Natural killer cell (primary cell): ENCODE results near the gene CMSS1. TPM values are rescaled to one million over a fixed set of nuclear protein-coding genes. Genes with fewer than 3 reads are reported as not detected.

Experiments
- ATAC-seq, 3 donors: fragments of 150-1000 bp in 2 of 3; fragments of 200-7000 bp in 1 of 3; cut with Tn5 transposase; 1 replicate in 1 of 3; 2 replicates in 2 of 3; pipeline ENCODE4 v1.10.0; 2021; ENCODE audit warnings: mild to moderate bottlenecking in 2 of 3, moderate library complexity in 2 of 3
- DNase-seq, 2 donors: peaks; one replicate each; pipeline versions ENCODE4 v3.0.0 to v3.0.0-alpha.2; 2013 to 2021; ENCODE audit warnings: mixed read lengths in 1 of 2
- H3K27ac ChIP-seq: one replicate; pipeline ENCODE4 v1.5.1; 2013; ENCODE audit warnings: mild to moderate bottlenecking, low read length
- H3K27me3 ChIP-seq: one replicate; pipeline ENCODE4 v1.6.1; 2013; ENCODE audit warnings: low read length; ENCODE audit not compliant: control insufficient read depth, insufficient read depth
- H3K36me3 ChIP-seq: one replicate; pipeline ENCODE4 v1.6.1; 2013; ENCODE audit warnings: low read length; ENCODE audit not compliant: control insufficient read depth, insufficient read depth
- H3K4me1 ChIP-seq: one replicate; pipeline ENCODE4 v1.6.1; 2013; ENCODE audit warnings: low read length; ENCODE audit not compliant: control insufficient read depth, insufficient read depth
- H3K4me3 ChIP-seq: one replicate; pipeline ENCODE4 v1.5.1; 2013; ENCODE audit warnings: low read length
- H3K9me3 ChIP-seq: one replicate; pipeline ENCODE4 v1.6.1; 2013; ENCODE audit warnings: low read length; ENCODE audit not compliant: control insufficient read depth, insufficient read depth
- H3K27ac Mint-ChIP-seq, 2 donors: one replicate each; pipeline ENCODE4 v1.8.0; 2022; ENCODE audit warnings: mild to moderate bottlenecking in 2 of 2, mixed read lengths in 2 of 2, moderate library complexity in 1 of 2
- H3K27me3 Mint-ChIP-seq, 2 donors: one replicate each; pipeline ENCODE4 v1.8.0; 2022; ENCODE audit warnings: low read depth in 2 of 2, mixed read lengths in 2 of 2
- H3K36me3 Mint-ChIP-seq: one replicate; pipeline ENCODE4 v1.8.0; 2022; ENCODE audit warnings: mixed read lengths
- H3K4me1 Mint-ChIP-seq, 2 donors: one replicate each; pipeline ENCODE4 v1.8.0; 2022; ENCODE audit warnings: mixed read lengths in 2 of 2
- H3K4me3 Mint-ChIP-seq: one replicate; pipeline ENCODE4 v1.8.0; 2022; ENCODE audit warnings: mild to moderate bottlenecking, moderate library complexity, mixed read lengths
- H3K9me3 Mint-ChIP-seq, 2 donors: one replicate each; pipeline ENCODE4 v1.8.0; 2022; ENCODE audit warnings: mixed read lengths in 2 of 2
- WGBS: methylation state at CpG from one replicate; pipeline ENCODE4 v1.1.7; 2013; ENCODE audit warnings: missing lambda C conversion rate; ENCODE audit not compliant: insufficient coverage; 5-methylcytosine and 5-hydroxymethylcytosine counted together
- intact Hi-C: fragments of 100-400 bp; cut with micrococcal nuclease; formaldehyde crosslinking; loops from one replicate; pipeline ENCODE4 v1.14.2; 2022
- total RNA-seq, 4 donors: library from RNA; stranded (reverse); fragments of 120-200 nt in 1 of 4; gene quantifications; one replicate each; pipeline versions ENCODE4 v1.2.3 to v1.2.4, GENCODE V29; 2013 to 2022
- TF ChIP-seq, protein P1 (sequence below): fragments of 200-600 bp; IDR thresholded peaks from one replicate; pipeline ENCODE4 v1.8.0; 2022; ENCODE audit warnings: antibody characterized with exemption

The CMSS1 gene
- total RNA-seq, 3 donors from 2014 or later (not counting 1 experiment from before 2014, with no cell fraction given), result 7.8 to 12.7 (median 9.2) TPM

GRCh38 chr3:100088735-100089368 is 271.2 kb downstream of the CMSS1 start:
- peaks cover 12 to 14% of the 10 kb centered on the region in 2 donors for H3K4me1 Mint-ChIP-seq
- no peaks in the 10 kb centered on the region for H3K36me3 ChIP-seq
- H3K27me3 Mint-ChIP-seq, result peaks cover 0 to 2% of the 10 kb centered on the region in 2 donors
- no peaks in the 10 kb centered on the region for H3K36me3 Mint-ChIP-seq
- no peak for ATAC-seq
- no peaks in the 10 kb centered on the region for H3K9me3 Mint-ChIP-seq
- no peak overlapping the region for H3K27ac Mint-ChIP-seq
- no peaks in the 10 kb centered on the region for H3K9me3 ChIP-seq
- H3K4me3 ChIP-seq, result no peak overlapping the region
- H3K4me3 Mint-ChIP-seq, result no peak overlapping the region
- no CpG with 5 or more reads among the region's 2 CpGs for WGBS
- TF ChIP-seq, protein P1, sequence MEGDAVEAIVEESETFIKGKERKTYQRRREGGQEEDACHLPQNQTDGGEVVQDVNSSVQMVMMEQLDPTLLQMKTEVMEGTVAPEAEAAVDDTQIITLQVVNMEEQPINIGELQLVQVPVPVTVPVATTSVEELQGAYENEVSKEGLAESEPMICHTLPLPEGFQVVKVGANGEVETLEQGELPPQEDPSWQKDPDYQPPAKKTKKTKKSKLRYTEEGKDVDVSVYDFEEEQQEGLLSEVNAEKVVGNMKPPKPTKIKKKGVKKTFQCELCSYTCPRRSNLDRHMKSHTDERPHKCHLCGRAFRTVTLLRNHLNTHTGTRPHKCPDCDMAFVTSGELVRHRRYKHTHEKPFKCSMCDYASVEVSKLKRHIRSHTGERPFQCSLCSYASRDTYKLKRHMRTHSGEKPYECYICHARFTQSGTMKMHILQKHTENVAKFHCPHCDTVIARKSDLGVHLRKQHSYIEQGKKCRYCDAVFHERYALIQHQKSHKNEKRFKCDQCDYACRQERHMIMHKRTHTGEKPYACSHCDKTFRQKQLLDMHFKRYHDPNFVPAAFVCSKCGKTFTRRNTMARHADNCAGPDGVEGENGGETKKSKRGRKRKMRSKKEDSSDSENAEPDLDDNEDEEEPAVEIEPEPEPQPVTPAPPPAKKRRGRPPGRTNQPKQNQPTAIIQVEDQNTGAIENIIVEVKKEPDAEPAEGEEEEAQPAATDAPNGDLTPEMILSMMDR, result no peak
- intact Hi-C loops, result no loop called here
- H3K27ac ChIP-seq, result no peak overlapping the region
- no peaks in the 10 kb centered on the region for H3K27me3 ChIP-seq
- DNase-seq, result no peak
- H3K4me1 ChIP-seq, result no peaks in the 10 kb centered on the region

DNA sequence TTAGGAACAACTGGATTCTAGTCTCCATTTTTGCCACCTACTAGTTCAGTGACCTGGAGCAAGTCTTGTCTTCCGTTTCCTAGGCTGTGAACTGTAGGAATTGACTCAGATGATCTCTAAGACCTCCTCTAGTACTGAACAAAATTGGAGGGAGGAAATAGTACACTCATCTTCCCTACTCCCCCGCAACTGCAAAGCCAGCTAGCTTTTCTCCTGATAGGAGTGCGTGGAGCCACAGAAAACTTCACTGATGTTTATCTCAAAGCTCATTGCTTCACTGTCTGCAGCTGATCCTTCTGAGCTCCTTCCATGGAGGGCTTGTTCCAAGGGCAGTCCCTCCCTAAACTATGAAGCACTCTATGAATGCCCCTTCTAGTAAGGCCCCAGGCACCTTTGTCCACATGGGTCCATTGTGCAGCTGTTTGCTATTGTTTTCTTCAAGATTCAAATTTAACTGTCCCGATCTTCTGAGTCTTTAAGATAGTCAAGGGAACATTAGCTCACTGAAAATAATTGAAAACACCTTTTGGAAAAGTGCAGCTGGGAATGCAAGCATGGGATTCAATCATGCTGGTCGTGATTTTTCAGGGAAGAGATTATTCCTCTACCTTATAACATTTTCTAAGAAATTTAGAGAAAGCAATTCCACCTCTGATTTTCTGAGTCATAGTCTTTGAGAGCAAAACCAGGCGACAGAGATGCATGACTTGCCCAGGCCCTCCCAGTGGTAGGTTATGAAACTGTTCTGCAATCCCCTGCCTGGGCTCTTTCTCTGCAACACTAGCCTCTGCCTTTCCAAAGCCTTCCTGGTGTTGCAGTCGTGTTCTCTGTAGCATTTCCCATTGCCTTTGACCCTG is 272.4 kb downstream of the CMSS1 start:
- 83% methylated on average over 6 of the region's 7 CpGs for WGBS
- H3K36me3 ChIP-seq, result no peaks in the 10 kb centered on the region
- Mint-ChIP-seq H3K36me3 (no peaks in the 10 kb centered on the region), H3K4me3 (no peak overlapping the region), H3K4me1 (peaks cover 12 to 14% of the 10 kb centered on the region in 2 donors), H3K27ac (no peak overlapping the region), H3K9me3 (no peaks in the 10 kb centered on the region), H3K27me3 (peaks cover 0 to 2% of the 10 kb centered on the region in 2 donors)
- peak in 1 of 2 donors; percentile 8 for DNase-seq
- ATAC-seq, result peak in 2 of 3 donors; percentile 35 to 66
- H3K4me1 ChIP-seq, result no peaks in the 10 kb centered on the region
- intact Hi-C loops, result no loop called here
- H3K9me3 ChIP-seq, result no peaks in the 10 kb centered on the region
- no peak overlapping the region for H3K4me3 ChIP-seq
- no peaks in the 10 kb centered on the region for H3K27me3 ChIP-seq
- TF ChIP-seq, protein P1, result peak; percentile 20
- no peak overlapping the region for H3K27ac ChIP-seq

DNA sequence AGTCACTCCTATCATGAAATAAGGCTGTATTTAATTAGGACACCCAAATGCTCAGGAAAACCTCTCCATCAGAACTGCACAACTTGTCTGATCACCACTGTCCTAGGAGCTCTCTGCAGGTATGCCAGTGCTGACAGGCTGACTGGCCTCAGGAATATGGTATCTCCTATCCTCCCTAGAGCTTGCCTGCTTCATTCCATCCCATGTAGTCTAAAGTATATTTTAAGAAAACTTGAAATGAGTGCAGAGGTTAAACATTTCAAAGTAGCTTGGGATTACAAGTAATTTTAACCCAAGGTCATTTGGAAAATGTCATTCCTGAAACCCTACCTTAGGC is 273.0 kb downstream of the CMSS1 start:
- intact Hi-C loops, result no loop called here
- Histone ChIP-seq H3K27ac (no peak overlapping the region), H3K4me3 (no peak overlapping the region), H3K36me3 (no peaks in the 10 kb centered on the region), H3K27me3 (no peaks in the 10 kb centered on the region), H3K4me1 (no peaks in the 10 kb centered on the region), H3K9me3 (no peaks in the 10 kb centered on the region)
- Mint-ChIP-seq H3K9me3 (no peaks in the 10 kb centered on the region), H3K4me1 (peaks cover 12 to 14% of the 10 kb centered on the region in 2 donors), H3K27me3 (no peaks in the 10 kb centered on the region), H3K36me3 (no peaks in the 10 kb centered on the region), H3K4me3 (no peak overlapping the region), H3K27ac (no peak overlapping the region)
- DNase-seq, result no peak
- ATAC-seq, result no peak
- TF ChIP-seq, protein P1, result no peak
